GM12878 (cell line): Measurements from ENCODE around the gene TMX3.

Experiments
- CREB1 ChIP-seq: IDR thresholded peaks from 2 replicates; pipeline ENCODE4 v1.6.1; 2012; ENCODE audit warnings: low read depth, mild to moderate bottlenecking, inconsistent platforms
- TAF1 ChIP-seq: IDR thresholded peaks from 2 replicates; pipeline ENCODE4 v1.6.1; 2011; ENCODE audit warnings: mild to moderate bottlenecking, low read depth, low read length, borderline replicate concordance
- TF ChIP-seq, protein P1 (sequence below), 3 experiments: IDR thresholded peaks in 2 of 3; conservative IDR thresholded peaks in 1 of 3; 2 replicates each; pipeline ENCODE4 v1.5.1; 2011; ENCODE audit warnings: low read depth in 3 of 3, low read length in 3 of 3, mild to moderate bottlenecking in 3 of 3, control low read depth in 2 of 3, moderate library complexity in 2 of 3, inconsistent platforms in 1 of 3, mixed read lengths in 1 of 3; ENCODE audit not compliant: control insufficient read depth in 2 of 3, insufficient read depth in 1 of 3; ENCODE audit errors: extremely low read depth in 1 of 3

DNA sequence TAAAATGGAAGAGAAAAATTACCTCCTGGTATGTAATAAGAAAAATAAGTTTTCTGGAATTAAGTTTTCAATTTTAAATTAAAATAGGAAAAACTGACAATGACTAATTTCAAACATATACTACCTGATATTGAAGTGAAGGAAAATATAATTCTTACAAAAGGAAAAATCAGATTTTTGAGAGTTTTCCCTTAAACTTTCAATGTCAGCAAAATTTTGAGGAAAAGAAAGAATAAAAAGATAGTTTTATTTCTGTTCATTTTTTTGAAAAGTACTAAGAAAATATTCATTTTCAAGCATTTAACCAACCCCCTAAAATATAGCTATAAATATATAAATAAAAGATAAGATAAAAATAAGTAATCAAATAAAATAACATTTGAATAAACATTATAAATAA is 87.1 kb downstream of the TMX3 start:
- TF ChIP-seq CREB1 (no peak), TAF1 (no peak)
- TF ChIP-seq, protein P1, sequence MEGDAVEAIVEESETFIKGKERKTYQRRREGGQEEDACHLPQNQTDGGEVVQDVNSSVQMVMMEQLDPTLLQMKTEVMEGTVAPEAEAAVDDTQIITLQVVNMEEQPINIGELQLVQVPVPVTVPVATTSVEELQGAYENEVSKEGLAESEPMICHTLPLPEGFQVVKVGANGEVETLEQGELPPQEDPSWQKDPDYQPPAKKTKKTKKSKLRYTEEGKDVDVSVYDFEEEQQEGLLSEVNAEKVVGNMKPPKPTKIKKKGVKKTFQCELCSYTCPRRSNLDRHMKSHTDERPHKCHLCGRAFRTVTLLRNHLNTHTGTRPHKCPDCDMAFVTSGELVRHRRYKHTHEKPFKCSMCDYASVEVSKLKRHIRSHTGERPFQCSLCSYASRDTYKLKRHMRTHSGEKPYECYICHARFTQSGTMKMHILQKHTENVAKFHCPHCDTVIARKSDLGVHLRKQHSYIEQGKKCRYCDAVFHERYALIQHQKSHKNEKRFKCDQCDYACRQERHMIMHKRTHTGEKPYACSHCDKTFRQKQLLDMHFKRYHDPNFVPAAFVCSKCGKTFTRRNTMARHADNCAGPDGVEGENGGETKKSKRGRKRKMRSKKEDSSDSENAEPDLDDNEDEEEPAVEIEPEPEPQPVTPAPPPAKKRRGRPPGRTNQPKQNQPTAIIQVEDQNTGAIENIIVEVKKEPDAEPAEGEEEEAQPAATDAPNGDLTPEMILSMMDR (IDR thresholded peaks at IDR 0.05 in 2 of 3, conservative IDR thresholded peaks at IDR 0.05 in 1 of 3; ENCODE audit: control insufficient read depth in 2 of 3, extremely low read depth in 1 of 3, insufficient read depth in 1 of 3, low read depth in 3 of 3, low read length in 3 of 3) = no peak
